GM20000 (cell line): ENCODE data around the gene SPSB3.
"Not testable (repeated sequence)": the region's sequence is repeated elsewhere in the genome, so short reads cannot be mapped to it uniquely, and the experiment has no call there.

ENCODE experiments used
- DNase-seq: peaks from one replicate; pipeline ENCODE4 v3.0.0; 2012; ENCODE audit warnings: low spot score
- TF ChIP-seq, protein P1 (sequence below): IDR thresholded peaks from 2 replicates; pipeline ENCODE4 v1.5.1; 2012; ENCODE audit warnings: mild to moderate bottlenecking, control low read depth; ENCODE audit errors: extremely low read depth, missing control alignments

The SPSB3 gene

DNA sequence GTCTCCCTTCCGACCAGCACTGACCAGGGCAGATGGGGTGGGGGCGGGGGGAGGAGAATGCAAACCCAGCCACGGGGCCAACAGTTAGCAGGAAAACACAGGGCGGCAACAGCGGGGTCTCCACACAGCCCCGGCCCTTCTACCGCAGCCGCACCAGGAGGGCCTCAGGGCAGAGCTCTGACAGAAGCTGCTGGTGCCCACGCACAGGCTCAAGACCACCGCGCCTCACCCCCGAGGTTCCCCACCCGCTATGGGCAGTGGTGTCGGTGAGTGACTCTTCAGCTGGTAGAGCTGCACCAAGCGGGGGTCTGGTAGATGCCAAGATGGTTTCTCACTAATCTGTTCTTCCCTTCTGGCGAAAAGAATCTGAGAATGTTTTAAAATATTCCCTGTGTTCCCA is 28.2 kb upstream of the SPSB3 start:
- DNase-seq: no peak
- TF ChIP-seq, protein P1, sequence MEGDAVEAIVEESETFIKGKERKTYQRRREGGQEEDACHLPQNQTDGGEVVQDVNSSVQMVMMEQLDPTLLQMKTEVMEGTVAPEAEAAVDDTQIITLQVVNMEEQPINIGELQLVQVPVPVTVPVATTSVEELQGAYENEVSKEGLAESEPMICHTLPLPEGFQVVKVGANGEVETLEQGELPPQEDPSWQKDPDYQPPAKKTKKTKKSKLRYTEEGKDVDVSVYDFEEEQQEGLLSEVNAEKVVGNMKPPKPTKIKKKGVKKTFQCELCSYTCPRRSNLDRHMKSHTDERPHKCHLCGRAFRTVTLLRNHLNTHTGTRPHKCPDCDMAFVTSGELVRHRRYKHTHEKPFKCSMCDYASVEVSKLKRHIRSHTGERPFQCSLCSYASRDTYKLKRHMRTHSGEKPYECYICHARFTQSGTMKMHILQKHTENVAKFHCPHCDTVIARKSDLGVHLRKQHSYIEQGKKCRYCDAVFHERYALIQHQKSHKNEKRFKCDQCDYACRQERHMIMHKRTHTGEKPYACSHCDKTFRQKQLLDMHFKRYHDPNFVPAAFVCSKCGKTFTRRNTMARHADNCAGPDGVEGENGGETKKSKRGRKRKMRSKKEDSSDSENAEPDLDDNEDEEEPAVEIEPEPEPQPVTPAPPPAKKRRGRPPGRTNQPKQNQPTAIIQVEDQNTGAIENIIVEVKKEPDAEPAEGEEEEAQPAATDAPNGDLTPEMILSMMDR: no peak

DNA sequence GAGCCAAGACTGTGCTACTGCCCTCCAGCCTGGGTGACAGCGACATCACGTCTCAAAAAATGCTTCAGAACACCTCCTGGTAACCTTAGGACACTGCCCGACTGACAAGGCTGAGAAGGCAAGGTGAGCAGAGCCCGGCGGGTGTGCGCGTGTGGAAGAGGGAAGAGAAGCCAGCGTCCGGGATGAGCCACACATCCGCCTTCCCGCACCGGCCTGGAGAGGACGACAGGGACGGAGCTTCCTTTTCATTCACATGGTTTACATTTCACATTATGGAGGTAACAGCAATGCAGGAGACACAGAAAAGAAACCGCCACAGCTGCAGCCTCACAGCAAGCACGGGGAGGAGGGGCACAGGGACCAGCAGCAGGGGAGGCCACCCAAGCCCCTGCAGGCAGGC is 27.7 kb upstream of the SPSB3 start:
- TF ChIP-seq, protein P1: no peak
- DNase-seq: no peak

DNA sequence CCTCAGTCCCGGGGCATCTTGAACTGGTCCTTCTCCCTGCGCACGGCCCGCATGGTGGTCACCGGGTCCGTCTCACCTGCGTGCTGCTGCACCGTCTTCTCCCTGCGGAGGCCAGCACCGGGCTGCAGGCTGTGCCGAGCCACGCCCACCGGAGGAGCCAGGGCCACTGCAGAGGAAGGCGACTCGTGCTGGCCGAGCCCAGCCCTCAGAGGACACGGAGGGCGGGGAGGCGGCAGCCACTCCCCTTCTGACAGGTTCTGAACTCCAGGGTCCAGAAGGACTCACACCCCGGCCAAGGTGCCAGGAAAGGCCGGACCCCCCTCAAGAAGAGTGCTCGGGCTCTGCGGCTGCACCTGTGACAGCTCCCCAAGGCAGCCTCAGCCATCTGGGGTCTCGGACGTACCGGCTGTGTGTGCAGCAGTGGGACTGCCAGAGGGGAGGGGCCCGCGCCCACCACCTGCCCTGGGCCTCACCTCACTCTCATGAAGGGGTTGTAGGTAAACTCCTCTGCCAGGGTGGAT is 27.0 kb upstream of the SPSB3 start:
- no peak for DNase-seq
- TF ChIP-seq, protein P1: no peak

DNA sequence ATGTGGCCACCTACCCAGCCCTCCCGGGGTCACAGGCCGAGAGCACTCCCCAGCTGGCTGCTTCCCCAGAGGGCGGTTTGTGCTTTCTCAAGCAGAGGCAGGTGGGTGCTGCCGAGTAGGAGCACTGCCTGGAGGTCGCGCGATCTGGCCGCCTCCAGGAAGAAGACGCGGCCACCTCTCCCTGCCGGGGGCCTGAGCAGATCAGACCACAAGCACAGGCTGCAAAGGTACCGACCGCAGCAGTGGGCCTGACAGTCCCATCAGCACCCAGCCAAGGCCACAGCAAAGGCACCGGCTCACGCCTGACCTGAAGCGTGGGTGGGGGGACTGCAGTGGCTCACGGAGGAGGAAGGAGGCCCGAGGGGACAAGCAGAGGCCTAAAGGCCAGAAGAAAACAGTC is 26.3 kb upstream of the SPSB3 start:
- TF ChIP-seq, protein P1: no peak
- DNase-seq: no peak

DNA sequence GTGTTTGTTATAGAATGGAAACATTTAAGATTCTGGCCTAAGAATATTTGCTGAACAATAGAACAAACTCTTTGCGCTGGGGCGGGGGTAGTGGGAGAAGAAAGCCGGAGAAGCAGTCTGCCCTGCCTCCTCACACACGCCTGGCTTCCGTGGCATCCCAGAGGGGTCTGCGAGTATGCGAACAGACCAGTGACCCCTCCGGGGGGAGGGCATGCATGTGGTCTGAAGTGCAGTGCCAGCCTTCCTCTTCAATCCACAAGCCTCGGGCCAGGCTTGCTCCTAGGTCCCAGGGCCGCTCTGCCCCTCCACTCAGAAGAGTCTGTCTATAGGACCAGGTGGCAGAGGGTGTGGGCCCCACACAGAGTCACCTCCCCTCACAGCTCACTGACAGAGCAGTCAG is 25.3 kb upstream of the SPSB3 start:
- no peak for DNase-seq
- TF ChIP-seq, protein P1: no peak

DNA sequence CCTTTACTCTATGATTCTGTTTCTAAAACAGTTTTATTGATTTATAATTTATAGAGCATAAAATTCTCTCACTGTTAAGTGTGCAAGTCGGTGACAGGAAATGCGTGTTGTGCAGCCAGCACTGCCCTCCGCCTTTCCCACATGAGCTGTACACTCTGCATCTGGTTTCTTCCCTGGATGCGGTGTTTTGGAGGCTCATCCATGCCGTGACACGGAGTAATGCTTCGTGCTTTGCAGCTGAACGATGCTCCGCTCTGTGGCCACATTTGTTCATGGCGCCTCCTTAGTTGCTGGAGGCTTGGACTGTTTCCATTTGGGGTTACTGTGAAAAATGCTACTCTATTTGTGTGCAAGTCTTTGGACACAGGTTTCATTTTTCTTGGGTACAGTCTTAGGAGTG is 18.3 kb upstream of the SPSB3 start:
- TF ChIP-seq, protein P1: no peak
- DNase-seq: no peak

DNA sequence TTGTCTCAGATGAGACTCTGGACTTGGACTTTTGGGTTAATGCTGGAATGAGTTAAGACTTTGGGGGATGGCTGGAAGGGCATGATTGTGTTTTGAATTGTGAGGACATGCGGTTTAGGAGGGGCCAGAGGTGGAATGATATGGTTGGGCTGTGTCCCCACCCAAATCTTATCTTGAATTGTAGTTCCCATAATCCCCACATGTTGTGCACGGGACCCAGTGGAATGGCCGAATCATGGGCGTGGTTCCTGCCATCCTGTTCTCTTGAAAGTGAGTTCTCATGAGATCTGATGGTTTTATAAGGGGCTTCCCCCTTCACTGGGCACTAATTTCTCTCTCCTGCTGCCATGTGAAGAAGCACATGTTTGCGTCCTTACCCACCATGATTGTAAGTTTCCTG is 16.9 kb upstream of the SPSB3 start:
- DNase-seq: not testable (repeated sequence)

DNA sequence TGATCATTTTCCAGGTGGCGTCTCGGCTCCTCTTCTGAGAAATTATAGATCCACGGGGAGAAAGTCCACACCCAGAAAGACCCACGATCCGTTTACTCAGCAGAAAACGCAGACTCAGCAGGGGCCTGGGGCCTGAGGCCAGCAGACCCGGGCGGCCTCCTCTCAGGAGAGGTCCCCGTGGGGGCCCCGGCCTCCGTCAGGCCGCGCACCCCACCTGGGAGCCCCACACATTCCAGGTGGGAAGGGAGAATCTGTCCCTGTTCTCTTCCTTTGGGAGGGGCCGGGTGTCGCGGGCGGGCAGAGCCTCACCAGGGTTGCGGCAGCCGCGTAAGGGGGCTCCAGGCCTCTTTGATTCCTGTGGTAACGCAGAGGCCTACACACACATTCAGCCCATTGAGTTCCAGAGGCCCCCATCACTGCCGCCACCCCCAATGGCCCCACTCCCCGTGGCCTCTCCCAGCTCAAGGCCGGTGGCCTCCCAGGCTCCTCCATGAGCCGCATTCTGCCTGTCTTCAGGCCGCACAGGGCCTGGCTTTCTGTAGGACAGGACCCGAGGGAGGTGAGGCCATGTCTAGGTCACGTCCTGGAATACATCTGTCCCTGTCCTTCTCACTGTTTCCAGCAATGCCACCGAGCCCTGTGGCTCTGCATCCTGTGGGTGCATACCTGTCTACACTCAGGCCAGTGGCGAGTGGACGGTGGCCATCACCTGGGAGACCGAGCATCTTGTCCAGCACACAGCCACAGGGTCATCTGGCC is 12.7 kb upstream of the SPSB3 start:
- DNase-seq: no peak
- TF ChIP-seq, protein P1: no peak
